Lower leg skin (tissue), 3 donors: ENCODE measurements around the gene SPINK8.

Experiments
- CTCF ChIP-seq, 3 donors: fragments of 450-650 bp; IDR thresholded peaks; one replicate each; pipeline ENCODE4 v1.5.1; 2016; ENCODE audit warnings: antibody characterized with exemption in 3 of 3, mild to moderate bottlenecking in 3 of 3, moderate library complexity in 2 of 3
- POLR2A ChIP-seq, 2 donors: fragments of 450-650 bp; IDR thresholded peaks; one replicate each; pipeline ENCODE4 v1.6.1; 2016 to 2017; ENCODE audit warnings: antibody characterized with exemption in 2 of 2, mild to moderate bottlenecking in 1 of 2, moderate library complexity in 1 of 2

DNA sequence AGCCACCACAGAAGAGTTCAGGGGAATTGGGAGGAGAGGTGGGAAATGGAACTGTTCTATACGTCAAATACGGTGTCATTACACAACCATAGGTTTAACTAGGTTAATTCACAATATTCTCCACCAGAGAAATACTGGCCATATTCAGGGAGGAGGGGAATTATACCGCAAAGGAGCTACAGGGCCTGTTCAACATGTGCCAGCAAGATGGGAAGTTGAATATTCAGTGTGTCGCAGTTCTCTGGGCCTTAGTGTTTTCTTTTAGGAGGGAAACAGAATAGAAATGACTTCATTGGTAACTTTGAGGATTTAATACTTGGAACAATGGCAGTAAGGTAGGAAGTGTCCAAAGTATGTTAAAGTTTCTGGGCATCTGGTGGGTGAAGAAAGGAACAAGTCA lies 20.5 kb upstream of the SPINK8 start:
- TF ChIP-seq CTCF (IDR thresholded peaks at IDR 0.05) (no peak), POLR2A (IDR thresholded peaks at IDR 0.05) (no peak)
